Measurements from ENCODE around the gene DLD.

The DLD gene

GRCh38 chr7:107860279-107860961, 30.6 kb upstream of the DLD start:
- no peak for DNase-seq (ENCODE audit: low read depth)
- no peak overlapping the region for H3K4me3 ChIP-seq (ENCODE audit: low read depth, low read length)
- TF ChIP-seq CTCF (IDR thresholded peaks at IDR 0.05; ENCODE audit: insufficient read depth, low read depth, low read length, missing control alignments) = no peak

GRCh38 chr7:107860981-107861652, 29.9 kb upstream of the DLD start:
- no peak for DNase-seq (ENCODE audit: low read depth)
- no peak for TF ChIP-seq CTCF (IDR thresholded peaks at IDR 0.05; ENCODE audit: insufficient read depth, low read depth, low read length, missing control alignments)
- no peak overlapping the region for H3K4me3 ChIP-seq (ENCODE audit: low read depth, low read length)

- no peak overlapping the region for H3K4me3 ChIP-seq (ENCODE audit: low read depth, low read length)
- TF ChIP-seq CTCF (IDR thresholded peaks at IDR 0.05; ENCODE audit: insufficient read depth, low read depth, low read length, missing control alignments) = no peak
- DNase-seq (ENCODE audit: low read depth) = no peak
Observed at GRCh38 chr7:107865956-107866775, 24.8 kb upstream of the DLD start.

- TF ChIP-seq CTCF (IDR thresholded peaks at IDR 0.05; ENCODE audit: insufficient read depth, low read depth, low read length, missing control alignments) = no peak
- no peak overlapping the region for H3K4me3 ChIP-seq (ENCODE audit: low read depth, low read length)
- no peak for DNase-seq (ENCODE audit: low read depth)
Observed at GRCh38 chr7:107867858-107868466, 23.0 kb upstream of the DLD start.

- no peak for DNase-seq (ENCODE audit: low read depth)
- H3K4me3 ChIP-seq (ENCODE audit: low read depth, low read length) = no peak overlapping the region
- no peak for TF ChIP-seq CTCF (IDR thresholded peaks at IDR 0.05; ENCODE audit: insufficient read depth, low read depth, low read length, missing control alignments)
Observed at GRCh38 chr7:107870427-107871000, 20.5 kb upstream of the DLD start.

GRCh38 chr7:107874111-107874510, 16.9 kb upstream of the DLD start:
- H3K4me3 ChIP-seq (ENCODE audit: low read depth, low read length) = no peak overlapping the region
- no peak for DNase-seq (ENCODE audit: low read depth)
- TF ChIP-seq CTCF (IDR thresholded peaks at IDR 0.05; ENCODE audit: insufficient read depth, low read depth, low read length, missing control alignments) = no peak

Data from GM12865 (cell line).